ENCODE data around the gene NEUROD6. TPM values are rescaled to one million over a fixed set of nuclear protein-coding genes. Genes with fewer than 3 reads are reported as not detected.

The NEUROD6 gene
- total RNA-seq, result not detected
- long read RNA-seq, result 0 reads

DNA sequence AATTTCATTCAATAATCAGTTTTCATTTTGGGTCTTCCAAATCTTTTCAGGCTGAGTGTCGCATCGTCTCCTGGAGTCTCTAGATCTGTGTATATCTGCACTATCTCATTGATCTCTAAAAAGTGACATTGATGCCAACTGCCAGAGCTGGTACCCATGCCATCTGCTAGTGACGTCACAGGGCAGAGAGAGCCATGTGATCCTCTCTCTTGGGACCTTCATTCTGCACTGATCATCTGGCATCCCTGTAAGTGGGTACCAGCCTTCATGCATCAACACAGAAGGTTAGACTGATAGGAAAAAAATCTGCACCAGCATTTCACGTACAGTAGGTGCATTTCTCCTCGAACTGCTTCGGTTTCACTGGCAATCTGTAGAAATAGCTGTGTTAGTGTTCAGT, at the start of gene NEUROD6:
Gene NEUROD6, minus strand, starts transcription at position 124 of the 400 bp plus-strand sequence. CDS start 1,458 bp downstream, outside the sequence.
- TF ChIP-seq, protein P1, sequence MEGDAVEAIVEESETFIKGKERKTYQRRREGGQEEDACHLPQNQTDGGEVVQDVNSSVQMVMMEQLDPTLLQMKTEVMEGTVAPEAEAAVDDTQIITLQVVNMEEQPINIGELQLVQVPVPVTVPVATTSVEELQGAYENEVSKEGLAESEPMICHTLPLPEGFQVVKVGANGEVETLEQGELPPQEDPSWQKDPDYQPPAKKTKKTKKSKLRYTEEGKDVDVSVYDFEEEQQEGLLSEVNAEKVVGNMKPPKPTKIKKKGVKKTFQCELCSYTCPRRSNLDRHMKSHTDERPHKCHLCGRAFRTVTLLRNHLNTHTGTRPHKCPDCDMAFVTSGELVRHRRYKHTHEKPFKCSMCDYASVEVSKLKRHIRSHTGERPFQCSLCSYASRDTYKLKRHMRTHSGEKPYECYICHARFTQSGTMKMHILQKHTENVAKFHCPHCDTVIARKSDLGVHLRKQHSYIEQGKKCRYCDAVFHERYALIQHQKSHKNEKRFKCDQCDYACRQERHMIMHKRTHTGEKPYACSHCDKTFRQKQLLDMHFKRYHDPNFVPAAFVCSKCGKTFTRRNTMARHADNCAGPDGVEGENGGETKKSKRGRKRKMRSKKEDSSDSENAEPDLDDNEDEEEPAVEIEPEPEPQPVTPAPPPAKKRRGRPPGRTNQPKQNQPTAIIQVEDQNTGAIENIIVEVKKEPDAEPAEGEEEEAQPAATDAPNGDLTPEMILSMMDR (IDR thresholded peaks at IDR 0.05), result no peak
- intact Hi-C loops (cut with DNase I), result no loop called here
- no peaks in the 10 kb centered on the region for H3K9me3 ChIP-seq
- DNase-seq (no peak), ATAC-seq (no peak)
- no peaks in the 10 kb centered on the region for H3K4me1 ChIP-seq
- no peak within 1 kb of the TSS for H3K27ac ChIP-seq
- H3K36me3 ChIP-seq, result no peaks in the 10 kb centered on the region
- H3K27me3 ChIP-seq (ENCODE audit: low read depth), result peaks cover 42% of the 10 kb centered on the region
- H3K4me3 ChIP-seq, result no peak within 1 kb of the TSS

DNA sequence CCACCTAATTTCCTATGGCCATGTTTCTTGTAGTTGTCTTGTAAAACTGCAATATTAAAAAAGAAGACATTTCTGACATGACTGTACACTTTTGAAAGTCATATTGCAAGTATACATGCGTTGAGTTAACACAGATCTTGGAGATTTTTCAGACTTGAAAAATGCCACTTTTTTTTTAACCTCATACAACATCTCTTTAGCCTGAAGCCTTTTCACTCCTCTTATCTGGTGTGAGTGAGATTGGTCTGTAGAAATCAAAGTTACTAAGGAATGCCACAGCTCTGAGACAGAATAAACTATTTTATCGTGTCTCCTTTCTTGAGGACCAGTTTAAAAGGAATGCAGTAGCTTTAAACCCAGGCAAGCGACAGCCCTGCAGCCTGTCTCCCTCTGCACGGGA, 43.9 kb upstream of the NEUROD6 start:
- ATAC-seq, result no peak
- Histone ChIP-seq H3K4me1 (no peaks in the 10 kb centered on the region), H3K4me3 (no peak overlapping the region), H3K36me3 (no peaks in the 10 kb centered on the region), H3K27ac (no peak overlapping the region), H3K27me3 (ENCODE audit: low read depth) (no peaks in the 10 kb centered on the region), H3K9me3 (no peaks in the 10 kb centered on the region)
- intact Hi-C loops (cut with DNase I), result no loop called here
- no peak for DNase-seq
- TF ChIP-seq, protein P1 (IDR thresholded peaks at IDR 0.05), result no peak

DNA sequence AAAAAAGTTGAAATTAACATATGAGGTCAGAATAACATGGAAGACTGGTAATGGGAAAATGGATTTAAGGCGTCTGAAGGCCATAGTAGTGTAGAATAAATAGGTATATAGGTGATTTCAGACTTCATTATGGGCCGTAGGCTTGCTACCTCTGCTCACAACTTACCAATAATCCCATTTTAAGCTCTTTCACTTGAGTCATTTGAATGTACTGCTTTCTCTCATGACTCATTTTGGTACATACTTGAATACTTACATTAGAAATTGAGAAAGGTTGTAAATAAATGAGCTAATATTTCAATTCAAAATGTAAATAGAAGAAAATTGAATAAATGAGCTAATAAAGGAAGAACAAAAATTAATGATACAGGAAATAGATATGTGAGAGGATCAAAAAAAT, 42.2 kb upstream of the NEUROD6 start:
- no peak for DNase-seq
- TF ChIP-seq, protein P1 (IDR thresholded peaks at IDR 0.05), result no peak
- no peak for ATAC-seq
- Histone ChIP-seq H3K9me3 (no peaks in the 10 kb centered on the region), H3K36me3 (no peaks in the 10 kb centered on the region), H3K27me3 (ENCODE audit: low read depth) (no peaks in the 10 kb centered on the region), H3K4me1 (no peaks in the 10 kb centered on the region), H3K4me3 (no peak overlapping the region), H3K27ac (no peak overlapping the region)
- intact Hi-C loops (cut with DNase I), result no loop called here

DNA sequence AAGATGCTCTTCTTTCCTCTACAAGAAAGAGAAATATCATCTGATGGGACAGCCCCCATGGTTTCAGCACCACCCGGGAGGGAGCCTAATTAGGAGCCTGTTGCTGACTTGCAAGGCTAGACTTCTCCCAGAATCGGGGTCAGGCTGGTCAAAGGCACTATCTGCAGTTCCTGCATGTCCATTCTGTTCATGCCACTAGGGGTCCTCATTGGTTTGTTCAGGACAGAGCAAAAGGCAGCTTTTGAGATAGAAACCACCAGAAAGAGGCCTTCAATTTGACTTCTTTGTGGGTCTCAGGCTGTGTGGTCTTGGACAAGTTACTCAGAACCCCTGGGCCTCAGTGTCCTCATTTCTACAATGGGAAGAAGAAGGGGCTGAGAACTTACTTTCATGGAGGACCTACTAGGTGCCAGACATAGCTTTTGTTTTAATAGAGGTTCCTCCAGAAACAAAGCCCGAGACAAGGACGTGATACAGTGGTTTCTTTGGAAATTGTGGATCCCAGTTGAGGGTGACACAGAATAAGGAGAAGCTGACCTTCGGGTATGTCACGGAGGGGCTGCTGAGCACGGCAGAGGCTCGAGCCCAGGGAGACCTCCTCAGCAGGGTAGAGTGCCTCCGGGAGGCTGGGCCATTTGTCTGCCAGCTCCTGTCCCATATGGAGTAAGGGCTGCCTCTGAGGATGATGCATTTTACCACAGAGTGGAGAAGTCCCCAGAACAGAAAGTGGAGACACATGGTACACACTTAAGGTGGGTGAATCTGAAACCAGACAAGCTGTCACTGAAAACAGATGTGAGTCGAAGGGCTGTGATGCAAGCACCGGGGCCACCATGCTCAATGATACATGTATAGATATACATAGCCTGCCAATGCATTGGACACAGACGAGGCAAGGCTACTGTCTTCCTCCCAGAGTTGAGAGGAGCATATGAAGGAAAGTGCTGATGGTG, 33.1 kb upstream of the NEUROD6 start:
- Histone ChIP-seq H3K4me1 (no peaks in the 10 kb centered on the region), H3K36me3 (no peaks in the 10 kb centered on the region), H3K27me3 (ENCODE audit: low read depth) (no peaks in the 10 kb centered on the region), H3K4me3 (no peak overlapping the region), H3K9me3 (no peaks in the 10 kb centered on the region), H3K27ac (no peak overlapping the region)
- peak; percentile 69 to 80 for ATAC-seq
- TF ChIP-seq, protein P1 (IDR thresholded peaks at IDR 0.05), result peak; percentile 64
- DNase-seq, result no peak
- intact Hi-C loops (cut with DNase I), result no loop called here

DNA sequence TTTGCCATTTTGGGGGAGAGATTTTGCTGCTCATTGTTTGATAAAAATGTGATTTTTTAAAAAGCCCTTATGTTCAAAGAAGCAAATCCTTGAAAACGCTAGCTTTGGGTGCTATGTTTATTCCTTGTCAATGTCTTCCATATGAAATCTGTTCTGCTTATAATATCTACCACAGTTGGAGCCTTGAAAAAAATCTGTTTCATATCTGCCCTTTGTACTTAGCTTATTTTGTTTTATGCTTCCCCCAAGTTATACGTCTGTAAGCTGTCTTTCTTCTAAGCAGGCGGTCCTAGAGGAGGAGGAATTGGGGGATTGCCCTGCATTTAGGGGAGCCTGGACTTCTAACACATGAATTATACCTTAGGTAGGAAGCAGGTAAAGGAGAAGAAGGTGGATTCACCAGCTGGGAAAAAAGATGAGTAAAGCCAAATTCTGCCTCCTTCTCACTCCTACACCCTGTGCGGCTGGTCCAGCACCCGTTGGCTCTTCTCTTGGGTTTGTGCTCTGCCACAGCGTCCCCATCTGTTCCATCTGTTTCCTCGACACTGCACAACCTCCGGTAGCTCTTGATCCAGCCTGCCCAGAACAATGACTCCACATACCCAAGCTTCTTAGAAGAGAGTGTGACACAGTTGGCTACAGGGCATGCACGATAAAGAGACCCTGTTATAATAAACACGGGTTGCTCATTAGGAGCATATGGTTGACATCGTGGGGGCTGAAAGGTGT, 31.9 kb upstream of the NEUROD6 start:
- ATAC-seq, result no peak
- Histone ChIP-seq H3K27ac (no peak overlapping the region), H3K27me3 (ENCODE audit: low read depth) (no peaks in the 10 kb centered on the region), H3K9me3 (no peaks in the 10 kb centered on the region), H3K4me3 (no peak overlapping the region), H3K36me3 (no peaks in the 10 kb centered on the region), H3K4me1 (no peaks in the 10 kb centered on the region)
- intact Hi-C loops (cut with DNase I), result no loop called here
- TF ChIP-seq, protein P1 (IDR thresholded peaks at IDR 0.05), result no peak
- no peak for DNase-seq

Measured in lower lobe of right lung (tissue), 2 donors.